HUES6 (cell line): ENCODE data around the gene LRRC41.

ENCODE experiments used
- H3K27ac ChIP-seq: 2 replicates; pipeline ENCODE4 v1.7.0; 2013; ENCODE audit warnings: low read depth, mild to moderate bottlenecking, low read length, inconsistent platforms
- H3K27me3 ChIP-seq: 2 replicates; pipeline ENCODE4 v1.6.1; 2013; ENCODE audit warnings: low read length; ENCODE audit not compliant: control insufficient read depth, insufficient read depth
- H3K36me3 ChIP-seq: 2 replicates; pipeline ENCODE4 v1.6.1; 2013; ENCODE audit warnings: low read length; ENCODE audit not compliant: control insufficient read depth, insufficient read depth
- H3K4me1 ChIP-seq: 2 replicates; pipeline ENCODE4 v1.6.1; 2013; ENCODE audit warnings: low read length; ENCODE audit not compliant: control insufficient read depth, insufficient read depth
- H3K4me3 ChIP-seq: 2 replicates; pipeline ENCODE4 v1.5.1; 2013; ENCODE audit warnings: low read depth, low read length
- H3K9ac ChIP-seq: one replicate; pipeline ENCODE4 v1.6.1; 2013; ENCODE audit warnings: mild to moderate bottlenecking, low read length
- H3K9me3 ChIP-seq: 2 replicates; pipeline ENCODE4 v1.6.1; 2013; ENCODE audit warnings: low read depth, low read length; ENCODE audit not compliant: control insufficient read depth, insufficient read depth

Gene LRRC41

DNA sequence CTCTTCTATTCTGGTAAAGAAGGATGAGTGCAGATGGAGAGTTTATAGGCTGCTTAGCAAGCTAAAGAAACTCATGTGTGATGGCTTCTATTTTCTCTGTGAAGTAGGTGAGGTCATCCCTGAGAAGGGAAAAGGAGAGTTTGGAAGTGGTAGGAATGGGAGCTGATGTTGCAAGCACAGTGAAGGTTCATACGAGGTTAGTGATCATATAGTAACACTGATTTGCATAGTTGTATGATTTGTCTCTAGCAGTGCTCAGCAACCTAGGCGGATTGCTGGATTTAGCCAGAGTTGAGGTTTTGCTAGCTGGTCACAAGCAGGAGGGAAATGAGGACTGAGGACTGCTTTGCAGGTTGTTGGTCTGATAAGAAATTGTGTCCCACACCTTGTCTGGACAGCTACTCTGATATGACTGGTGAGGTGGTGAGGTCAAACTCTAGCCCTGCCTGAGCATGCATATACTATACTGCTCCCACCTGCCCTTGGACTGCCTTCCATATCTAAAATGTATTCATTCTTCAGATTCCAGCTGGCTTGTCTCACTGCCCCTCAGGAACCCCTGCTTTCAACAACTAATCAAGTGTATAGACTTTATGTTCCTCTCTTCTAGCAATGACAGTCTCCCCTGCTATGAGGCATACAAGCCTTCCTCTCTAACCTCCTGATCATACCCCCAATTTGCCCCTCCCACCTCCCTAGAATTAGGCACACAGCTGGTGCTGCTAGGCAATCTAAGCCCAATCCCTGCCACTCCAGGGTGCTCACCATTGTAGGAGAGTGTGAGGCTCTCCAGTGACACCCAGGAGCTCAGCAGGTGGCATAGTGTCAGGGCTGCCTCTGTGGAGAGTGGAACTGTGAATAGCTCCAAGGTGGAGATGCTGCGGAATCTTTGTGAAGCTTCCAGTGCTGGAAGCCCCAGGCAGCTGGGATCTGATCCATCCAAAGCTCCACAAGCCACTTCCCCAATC, 18.5 kb downstream of the LRRC41 start:
- no peaks in the 10 kb centered on the region for H3K27me3 ChIP-seq
- H3K4me3 ChIP-seq, result no peak overlapping the region
- H3K9ac ChIP-seq, result no peak overlapping the region
- H3K27ac ChIP-seq, result no peak overlapping the region
- peaks cover 70% of the 10 kb centered on the region for H3K36me3 ChIP-seq
- peaks cover 10% of the 10 kb centered on the region for H3K4me1 ChIP-seq
- no peaks in the 10 kb centered on the region for H3K9me3 ChIP-seq

DNA sequence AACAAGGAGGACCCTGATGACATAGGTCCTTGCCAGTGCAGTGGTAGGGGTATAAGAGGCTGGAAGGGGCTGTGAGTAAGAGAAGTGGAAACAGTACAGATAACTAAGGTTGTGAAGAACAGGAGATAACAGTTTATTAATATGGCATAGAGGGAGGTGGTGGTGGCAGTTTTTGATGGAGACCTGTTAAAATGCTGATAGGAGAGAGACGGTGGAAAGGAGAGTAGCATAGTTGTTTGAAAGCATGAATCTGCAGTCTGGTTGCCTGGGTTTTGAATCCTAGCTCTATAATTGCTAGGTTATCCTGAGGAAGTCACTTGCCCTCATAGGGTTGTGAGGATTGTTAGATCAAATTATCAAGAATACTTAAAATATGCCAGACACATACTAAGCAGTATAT, 19.4 kb downstream of the LRRC41 start:
- H3K4me3 ChIP-seq, result no peak overlapping the region
- H3K9me3 ChIP-seq, result no peaks in the 10 kb centered on the region
- H3K27ac ChIP-seq, result no peak overlapping the region
- H3K4me1 ChIP-seq, result peaks cover 10% of the 10 kb centered on the region
- no peaks in the 10 kb centered on the region for H3K27me3 ChIP-seq
- H3K36me3 ChIP-seq, result peaks cover 75% of the 10 kb centered on the region
- H3K9ac ChIP-seq, result no peak overlapping the region

DNA sequence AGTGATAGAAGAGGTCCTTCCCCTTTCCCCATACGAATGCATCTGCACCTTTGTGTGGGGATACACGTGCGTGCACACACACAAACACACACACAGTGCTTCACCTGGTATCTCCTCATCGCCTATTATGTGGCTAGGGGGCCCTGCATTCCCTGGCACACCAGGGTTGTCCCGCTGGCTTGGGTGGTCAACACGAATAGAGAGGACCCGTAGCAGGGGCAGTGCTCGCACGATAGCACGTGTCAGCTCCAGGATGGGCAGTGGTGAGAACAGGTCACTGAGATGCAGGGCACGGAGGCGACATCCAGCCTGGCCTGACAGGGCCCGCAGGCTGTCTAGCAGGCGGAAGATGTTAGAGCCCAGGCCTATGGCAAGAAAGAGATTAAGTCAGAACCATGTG, 22.4 kb downstream of the LRRC41 start:
- H3K36me3 ChIP-seq, result peaks cover 87% of the 10 kb centered on the region

DNA sequence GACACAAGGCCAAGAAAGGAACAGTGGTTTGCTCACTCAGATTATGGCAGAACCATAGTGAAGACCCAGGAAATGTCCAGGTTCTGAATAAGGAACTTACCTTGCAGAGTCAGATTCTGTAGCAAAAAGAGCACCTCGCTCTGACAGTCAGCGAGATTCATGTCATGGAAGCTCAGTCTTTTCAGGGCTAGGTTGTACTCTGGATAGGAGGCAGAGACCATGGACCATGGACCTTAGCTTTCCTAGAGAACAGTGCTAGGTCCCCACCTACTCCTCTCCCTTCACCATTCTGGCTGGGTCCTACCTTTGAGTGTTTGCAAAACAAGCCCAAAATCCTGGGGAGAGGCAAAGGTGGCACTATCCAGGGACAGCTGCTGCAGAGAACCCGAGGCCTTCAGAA, 23.3 kb downstream of the LRRC41 start:
- H3K4me3 ChIP-seq, result no peak overlapping the region
- peaks cover 86% of the 10 kb centered on the region for H3K36me3 ChIP-seq
- H3K9ac ChIP-seq, result no peak overlapping the region
- no peak overlapping the region for H3K27ac ChIP-seq
- no peaks in the 10 kb centered on the region; the same call in 1 of the 2 replicates for H3K4me1 ChIP-seq
- no peaks in the 10 kb centered on the region for H3K9me3 ChIP-seq
- H3K27me3 ChIP-seq, result no peaks in the 10 kb centered on the region

More for the DNA sequence above, 22.4 kb downstream of the LRRC41 start:
- H3K4me1 ChIP-seq, result peaks cover 5% of the 10 kb centered on the region
- H3K27me3 ChIP-seq, result no peaks in the 10 kb centered on the region
- no peak overlapping the region for H3K4me3 ChIP-seq
- H3K9ac ChIP-seq, result no peak overlapping the region
- no peak overlapping the region for H3K27ac ChIP-seq
- H3K9me3 ChIP-seq, result no peaks in the 10 kb centered on the region

DNA sequence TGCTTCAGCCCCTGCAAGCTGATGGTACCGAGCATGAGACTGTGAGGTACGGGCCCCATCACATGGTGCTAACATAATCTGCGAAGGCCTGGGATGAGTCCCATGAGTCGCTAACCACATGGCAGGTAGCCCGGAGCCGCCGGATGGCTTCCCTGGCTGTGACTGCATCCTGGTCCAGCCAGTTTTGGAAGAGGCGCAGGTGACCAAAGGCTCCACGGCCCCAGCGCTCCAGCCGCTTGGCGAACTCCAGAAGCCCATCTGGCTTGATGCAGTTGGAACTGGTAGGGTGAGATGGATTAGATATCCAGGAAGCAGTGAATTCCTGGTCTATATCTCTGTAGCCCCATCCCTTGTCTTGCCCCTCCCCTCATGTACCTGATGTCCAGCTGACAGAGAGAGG, 24.6 kb downstream of the LRRC41 start:
- no peak overlapping the region for H3K9ac ChIP-seq
- peaks cover 86% of the 10 kb centered on the region for H3K36me3 ChIP-seq
- no peak overlapping the region for H3K27ac ChIP-seq
- no peaks in the 10 kb centered on the region for H3K4me1 ChIP-seq
- no peaks in the 10 kb centered on the region for H3K9me3 ChIP-seq
- no peak overlapping the region for H3K4me3 ChIP-seq
- H3K27me3 ChIP-seq, result no peaks in the 10 kb centered on the region

DNA sequence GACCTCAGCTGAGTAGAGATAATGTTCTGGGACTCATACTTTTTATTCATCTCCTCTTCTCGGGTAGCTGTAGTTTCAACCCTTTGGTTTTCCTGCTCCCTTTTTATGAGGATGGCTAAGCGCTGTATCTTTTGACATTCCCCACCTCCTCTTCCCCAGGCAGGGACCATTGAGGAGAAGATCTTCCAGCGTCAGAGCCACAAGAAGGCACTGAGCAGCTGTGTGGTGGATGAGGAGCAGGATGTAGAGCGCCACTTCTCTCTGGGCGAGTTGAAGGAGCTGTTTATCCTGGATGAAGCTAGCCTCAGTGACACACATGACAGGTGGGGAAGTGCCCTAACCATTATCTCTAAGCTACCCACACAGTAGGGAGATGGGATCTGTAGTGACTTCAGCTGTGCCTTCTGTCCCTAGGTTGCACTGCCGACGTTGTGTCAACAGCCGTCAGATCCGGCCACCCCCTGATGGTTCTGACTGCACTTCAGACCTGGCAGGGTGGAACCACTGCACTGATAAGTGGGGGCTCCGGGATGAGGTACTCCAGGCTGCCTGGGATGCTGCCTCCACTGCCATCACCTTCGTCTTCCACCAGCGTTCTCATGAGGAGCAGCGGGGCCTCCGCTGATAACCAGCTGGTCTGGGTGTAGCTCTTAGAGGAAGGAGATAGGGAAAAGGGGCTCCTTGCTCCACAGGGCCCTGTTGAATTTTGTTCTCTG, 25.6 kb downstream of the LRRC41 start:
- H3K27ac ChIP-seq, result no peak overlapping the region
- H3K4me3 ChIP-seq, result no peak overlapping the region
- peaks cover 96% of the 10 kb centered on the region for H3K36me3 ChIP-seq

DNA sequence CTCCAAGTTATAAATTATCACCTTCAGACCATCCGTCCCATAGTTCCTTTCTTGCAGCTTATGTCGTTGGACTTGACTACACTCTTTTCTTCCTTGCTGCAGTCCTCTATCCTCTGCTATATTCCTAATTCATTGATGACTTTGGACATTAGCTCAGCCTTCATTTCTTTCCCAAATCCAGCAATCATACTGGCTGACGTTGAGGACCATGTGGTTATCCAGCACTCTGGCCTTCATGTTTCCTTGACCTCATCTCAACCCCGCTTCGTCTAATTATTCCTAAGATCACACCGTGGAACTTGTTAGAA, 28.4 kb downstream of the LRRC41 start:
- Histone ChIP-seq H3K4me1 (no peaks in the 10 kb centered on the region), H3K4me3 (no peak overlapping the region), H3K9ac (no peak overlapping the region), H3K36me3 (peaks cover 99% of the 10 kb centered on the region), H3K9me3 (no peaks in the 10 kb centered on the region), H3K27me3 (no peaks in the 10 kb centered on the region), H3K27ac (no peak overlapping the region)

More for the DNA sequence above, 25.6 kb downstream of the LRRC41 start:
- H3K27me3 ChIP-seq, result no peaks in the 10 kb centered on the region
- H3K9ac ChIP-seq, result no peak overlapping the region
- H3K4me1 ChIP-seq, result no peaks in the 10 kb centered on the region
- no peaks in the 10 kb centered on the region for H3K9me3 ChIP-seq

DNA sequence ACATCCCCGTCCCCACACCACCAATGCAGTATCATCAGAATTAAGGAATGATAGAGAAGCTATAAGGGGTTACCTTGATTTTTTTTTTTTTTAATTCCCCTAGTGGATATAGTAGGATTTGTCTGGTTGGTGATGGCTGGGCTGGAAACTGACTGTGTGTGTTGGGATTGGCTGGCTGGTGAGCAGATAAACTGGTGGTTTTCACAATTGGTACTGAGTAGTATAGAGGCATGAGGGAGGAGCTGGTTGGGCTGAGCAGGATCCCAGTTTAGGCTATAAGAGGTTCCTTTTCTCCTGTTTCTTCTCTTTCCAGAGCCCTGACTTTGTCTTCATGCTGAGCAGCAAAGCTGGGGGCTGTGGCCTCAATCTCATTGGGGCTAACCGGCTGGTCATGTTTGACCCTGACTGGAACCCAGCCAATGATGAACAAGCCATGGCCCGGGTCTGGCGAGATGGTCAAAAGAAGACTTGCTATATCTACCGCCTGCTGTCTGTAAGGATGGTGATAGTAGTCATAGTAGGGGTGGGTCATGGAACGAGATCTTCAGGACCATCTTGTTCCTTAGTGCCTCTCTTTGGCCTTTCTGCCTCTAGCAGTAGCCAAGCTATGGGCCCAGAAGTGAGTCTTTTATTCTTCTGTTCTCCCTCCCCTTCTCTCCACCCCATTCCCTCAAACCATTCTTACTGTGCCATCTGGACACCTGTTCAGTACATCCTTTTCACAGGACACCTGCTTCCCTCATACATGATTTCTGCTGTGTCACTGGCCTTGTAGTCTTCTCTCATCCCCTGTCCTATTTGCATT, 29.0 kb downstream of the LRRC41 start:
- H3K9me3 ChIP-seq, result no peaks in the 10 kb centered on the region
- no peak overlapping the region for H3K4me3 ChIP-seq
- no peak overlapping the region for H3K27ac ChIP-seq
- no peak overlapping the region for H3K9ac ChIP-seq
- no peaks in the 10 kb centered on the region for H3K4me1 ChIP-seq
- no peaks in the 10 kb centered on the region for H3K27me3 ChIP-seq
- H3K36me3 ChIP-seq, result peaks cover 99% of the 10 kb centered on the region

DNA sequence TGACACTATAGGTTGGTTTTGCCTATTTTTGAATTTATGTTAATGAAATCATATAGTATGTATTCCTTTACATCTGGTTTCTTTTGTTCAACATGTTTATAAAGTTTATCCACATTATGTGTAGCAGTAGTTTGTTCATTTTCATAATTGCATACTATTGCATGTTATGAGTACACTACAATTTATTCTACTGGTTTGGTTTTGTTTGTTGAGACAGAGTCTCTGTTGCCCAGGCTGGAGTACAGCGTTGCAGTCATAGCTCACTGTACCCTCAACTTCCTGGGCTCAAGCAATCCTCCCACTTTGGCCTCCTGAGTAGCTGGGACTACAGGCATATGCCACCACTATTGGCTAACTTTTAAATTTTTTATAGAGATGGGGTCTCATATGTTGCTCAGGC, 34.8 kb downstream of the LRRC41 start:
- H3K9ac ChIP-seq, result no peak overlapping the region
- no peaks in the 10 kb centered on the region for H3K27me3 ChIP-seq
- no peaks in the 10 kb centered on the region for H3K9me3 ChIP-seq
- peaks cover 100% of the 10 kb centered on the region for H3K36me3 ChIP-seq
- H3K4me1 ChIP-seq, result no peaks in the 10 kb centered on the region
- no peak overlapping the region for H3K4me3 ChIP-seq
- no peak overlapping the region for H3K27ac ChIP-seq

DNA sequence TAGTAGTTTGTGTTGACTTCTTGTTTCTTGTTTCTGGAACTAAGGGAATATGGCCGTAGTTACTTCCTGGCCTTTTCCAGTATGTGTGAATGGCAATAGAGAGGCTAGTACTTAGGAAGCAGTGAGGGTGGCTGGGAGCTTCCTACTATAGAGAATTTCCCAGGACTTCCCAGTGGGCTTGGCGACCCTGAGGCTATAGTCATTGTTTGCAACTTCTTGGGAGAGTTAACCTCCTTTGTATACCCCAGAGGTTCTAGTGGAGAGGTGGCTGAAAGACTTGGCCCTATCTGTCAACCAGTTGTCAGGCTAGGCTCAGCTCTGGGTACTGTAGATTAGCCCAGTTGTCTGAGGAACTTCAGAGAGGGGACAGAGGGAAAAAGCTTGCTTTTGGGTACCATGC, 40.3 kb downstream of the LRRC41 start:
- Histone ChIP-seq H3K27ac (no peak overlapping the region), H3K36me3 (peaks cover 94% of the 10 kb centered on the region), H3K9me3 (no peaks in the 10 kb centered on the region), H3K4me3 (no peak overlapping the region), H3K4me1 (no peaks in the 10 kb centered on the region), H3K9ac (no peak overlapping the region), H3K27me3 (no peaks in the 10 kb centered on the region)
